ENCODE results near the gene ARHGAP31.
"Not testable (repeated sequence)": the region's sequence is repeated elsewhere in the genome, so short reads cannot be mapped to it uniquely, and the experiment has no call there.

Gene ARHGAP31

DNA sequence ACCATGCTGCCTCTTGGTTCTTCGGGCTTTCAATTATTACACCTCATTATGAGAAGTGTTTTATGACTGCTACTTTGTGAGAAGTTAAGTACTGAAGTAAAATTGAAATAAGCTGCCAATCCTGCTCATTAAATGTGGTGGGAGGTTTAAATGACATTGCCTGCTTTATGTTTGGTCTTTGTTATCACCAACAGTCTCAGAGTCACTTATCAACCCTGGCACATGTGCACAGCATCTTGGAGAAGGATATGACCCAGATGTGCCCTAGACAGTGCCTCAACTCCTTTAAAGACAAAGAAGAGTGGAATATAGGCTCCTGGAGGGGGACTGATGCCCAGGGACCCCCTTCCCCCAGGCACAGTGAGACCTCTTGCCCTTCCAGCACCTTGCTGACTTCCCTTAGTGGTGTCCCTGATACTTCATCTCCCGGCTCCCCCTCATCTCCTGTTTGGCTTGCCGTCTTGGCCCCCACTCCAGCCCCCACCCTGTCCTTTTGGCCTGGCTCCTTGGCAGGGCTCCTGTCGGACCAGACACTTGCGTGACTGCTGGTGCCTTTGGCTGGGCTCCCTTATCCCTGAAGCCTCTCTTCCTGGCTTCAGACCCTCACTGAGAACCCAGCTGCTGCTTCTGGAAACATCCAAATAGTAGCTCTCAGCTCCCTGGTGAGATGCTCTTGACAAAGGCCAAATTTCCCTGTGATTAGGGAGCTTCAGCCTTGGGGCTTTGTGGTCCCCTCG lies 39.8 kb downstream of the ARHGAP31 start:
- Histone ChIP-seq H3K4me3 (ENCODE audit: low read length) (no peak overlapping the region), H3F3A (ENCODE audit: control insufficient read depth, insufficient read depth) (no peaks in the 10 kb centered on the region), H3K27ac (ENCODE audit: low read depth, low read length) (no peak overlapping the region), H3K4me1 (ENCODE audit: control insufficient read depth, low read length) (no peaks in the 10 kb centered on the region), H3K9me3 (ENCODE audit: control insufficient read depth, insufficient read depth, low read length) (no peaks in the 10 kb centered on the region), H3K79me2 (ENCODE audit: control insufficient read depth, low read length) (no peaks in the 10 kb centered on the region), H3K27me3 (ENCODE audit: control insufficient read depth, low read length) (no peaks in the 10 kb centered on the region), H3K36me3 (ENCODE audit: control insufficient read depth, low read length) (no peaks in the 10 kb centered on the region), H4K20me1 (ENCODE audit: control insufficient read depth, insufficient read depth, low read depth, low read length) (no peaks in the 10 kb centered on the region), H3K4me2 (ENCODE audit: low read length) (no peak overlapping the region), H3K9me2 (replicated peaks; ENCODE audit: control insufficient read depth, low read length) (no peaks in the 10 kb centered on the region)
- TF ChIP-seq, protein P1, sequence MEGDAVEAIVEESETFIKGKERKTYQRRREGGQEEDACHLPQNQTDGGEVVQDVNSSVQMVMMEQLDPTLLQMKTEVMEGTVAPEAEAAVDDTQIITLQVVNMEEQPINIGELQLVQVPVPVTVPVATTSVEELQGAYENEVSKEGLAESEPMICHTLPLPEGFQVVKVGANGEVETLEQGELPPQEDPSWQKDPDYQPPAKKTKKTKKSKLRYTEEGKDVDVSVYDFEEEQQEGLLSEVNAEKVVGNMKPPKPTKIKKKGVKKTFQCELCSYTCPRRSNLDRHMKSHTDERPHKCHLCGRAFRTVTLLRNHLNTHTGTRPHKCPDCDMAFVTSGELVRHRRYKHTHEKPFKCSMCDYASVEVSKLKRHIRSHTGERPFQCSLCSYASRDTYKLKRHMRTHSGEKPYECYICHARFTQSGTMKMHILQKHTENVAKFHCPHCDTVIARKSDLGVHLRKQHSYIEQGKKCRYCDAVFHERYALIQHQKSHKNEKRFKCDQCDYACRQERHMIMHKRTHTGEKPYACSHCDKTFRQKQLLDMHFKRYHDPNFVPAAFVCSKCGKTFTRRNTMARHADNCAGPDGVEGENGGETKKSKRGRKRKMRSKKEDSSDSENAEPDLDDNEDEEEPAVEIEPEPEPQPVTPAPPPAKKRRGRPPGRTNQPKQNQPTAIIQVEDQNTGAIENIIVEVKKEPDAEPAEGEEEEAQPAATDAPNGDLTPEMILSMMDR (IDR thresholded peaks at IDR 0.05; ENCODE audit: low read depth, low read length, poor library complexity, severe bottlenecking), result no peak
- TF ChIP-seq EZH2phosphoT487 (IDR thresholded peaks at IDR 0.05; ENCODE audit: borderline replicate concordance, low read length), result no peak

DNA sequence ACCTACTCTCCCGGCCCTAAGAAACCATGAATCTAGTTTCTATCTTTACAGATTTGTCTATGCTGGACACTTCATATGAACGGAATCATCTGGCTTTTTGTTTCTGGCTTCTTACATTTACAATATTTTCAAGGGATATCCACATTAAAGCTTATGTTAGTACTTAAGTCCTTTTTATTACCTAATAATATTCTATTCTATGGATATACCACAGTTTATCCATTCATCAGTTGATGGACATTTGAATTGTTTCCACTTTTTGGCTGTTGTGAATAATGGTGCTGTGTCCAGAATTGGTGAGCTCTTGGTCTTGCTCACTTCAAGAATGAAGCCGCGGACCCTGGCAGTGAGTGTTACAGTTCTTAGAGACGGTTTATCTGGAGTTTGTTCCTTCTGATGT lies 42.6 kb downstream of the ARHGAP31 start:
- H4K20me1 ChIP-seq (ENCODE audit: control insufficient read depth, insufficient read depth, low read depth, low read length), result no peaks in the 10 kb centered on the region
- H3K36me3 ChIP-seq (ENCODE audit: control insufficient read depth, low read length), result no peaks in the 10 kb centered on the region
- H3K27ac ChIP-seq (ENCODE audit: low read depth, low read length), result no peak overlapping the region
- H3K9me2 ChIP-seq (replicated peaks; ENCODE audit: control insufficient read depth, low read length), result no peaks in the 10 kb centered on the region
- no peak overlapping the region for H3K4me3 ChIP-seq (ENCODE audit: low read length)
- no peaks in the 10 kb centered on the region for H3K9me3 ChIP-seq (ENCODE audit: control insufficient read depth, insufficient read depth, low read length)
- H3K27me3 ChIP-seq (ENCODE audit: control insufficient read depth, low read length), result no peaks in the 10 kb centered on the region
- peaks cover 7% of the 10 kb centered on the region for H3K4me1 ChIP-seq (ENCODE audit: control insufficient read depth, low read length)
- no peaks in the 10 kb centered on the region for H3K79me2 ChIP-seq (ENCODE audit: control insufficient read depth, low read length)
- no peaks in the 10 kb centered on the region for H3F3A ChIP-seq (ENCODE audit: control insufficient read depth, insufficient read depth)
- no peak overlapping the region for H3K4me2 ChIP-seq (ENCODE audit: low read length)
- TF ChIP-seq, protein P1 (IDR thresholded peaks at IDR 0.05; ENCODE audit: low read depth, low read length, poor library complexity, severe bottlenecking), result no peak
- no peak for TF ChIP-seq EZH2phosphoT487 (IDR thresholded peaks at IDR 0.05; ENCODE audit: borderline replicate concordance, low read length)

DNA sequence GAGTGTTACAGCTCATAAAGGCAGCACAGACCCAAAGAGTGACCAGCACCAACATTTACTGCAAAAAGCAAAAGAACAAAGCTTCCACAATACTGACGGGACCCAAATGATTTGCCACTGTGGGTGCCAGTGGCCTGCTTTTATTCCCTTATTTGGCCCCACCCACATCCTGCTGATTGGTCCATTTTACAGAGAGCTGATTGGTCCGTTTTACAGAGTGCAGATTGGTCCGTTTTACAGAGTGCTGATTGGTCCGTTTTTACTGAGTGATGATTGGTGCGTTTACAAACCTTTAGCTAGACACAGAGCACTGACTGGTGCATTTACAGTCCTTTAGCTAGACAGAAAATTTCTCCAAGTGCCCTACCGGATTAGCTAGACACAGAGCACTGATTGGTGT lies 43.2 kb downstream of the ARHGAP31 start:
- not testable (repeated sequence) for H3K27ac ChIP-seq (ENCODE audit: low read depth, low read length); H3K27me3 ChIP-seq (ENCODE audit: control insufficient read depth, low read length); H3K9me2 ChIP-seq (replicated peaks; ENCODE audit: control insufficient read depth, low read length); H3K9me3 ChIP-seq (ENCODE audit: control insufficient read depth, insufficient read depth, low read length); H3K4me3 ChIP-seq (ENCODE audit: low read length); H3K36me3 ChIP-seq (ENCODE audit: control insufficient read depth, low read length); H3K79me2 ChIP-seq (ENCODE audit: control insufficient read depth, low read length); H4K20me1 ChIP-seq (ENCODE audit: control insufficient read depth, insufficient read depth, low read depth, low read length); H3K4me1 ChIP-seq (ENCODE audit: control insufficient read depth, low read length); H3K4me2 ChIP-seq (ENCODE audit: low read length); H3F3A ChIP-seq (ENCODE audit: control insufficient read depth, insufficient read depth)

DNA sequence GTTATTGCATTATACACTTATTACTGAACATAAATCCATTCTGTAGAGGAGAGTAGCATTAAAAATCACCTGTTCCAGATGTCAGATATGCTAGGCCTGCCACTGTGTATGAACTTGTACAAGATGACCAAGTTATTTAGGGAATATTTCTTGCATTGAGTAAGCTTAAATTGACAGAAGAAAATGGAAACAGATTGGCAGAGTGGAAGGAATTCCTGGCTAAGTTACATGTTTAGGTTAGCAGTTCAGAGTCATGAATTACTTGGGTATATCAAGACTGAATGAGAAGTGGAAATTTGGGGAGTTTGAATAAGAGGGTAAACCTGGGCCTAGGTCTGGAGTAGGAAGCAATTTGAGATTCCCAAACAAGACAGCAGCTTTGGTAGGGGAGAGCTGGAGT lies 44.6 kb downstream of the ARHGAP31 start:
- Histone ChIP-seq H3K79me2 (ENCODE audit: control insufficient read depth, low read length) (no peaks in the 10 kb centered on the region), H3K27ac (ENCODE audit: low read depth, low read length) (no peak overlapping the region), H3K9me3 (ENCODE audit: control insufficient read depth, insufficient read depth, low read length) (no peaks in the 10 kb centered on the region), H3F3A (ENCODE audit: control insufficient read depth, insufficient read depth) (no peaks in the 10 kb centered on the region), H3K9me2 (replicated peaks; ENCODE audit: control insufficient read depth, low read length) (no peaks in the 10 kb centered on the region), H3K4me1 (ENCODE audit: control insufficient read depth, low read length) (peaks cover 7% of the 10 kb centered on the region), H3K36me3 (ENCODE audit: control insufficient read depth, low read length) (no peaks in the 10 kb centered on the region), H3K4me3 (ENCODE audit: low read length) (no peak overlapping the region), H3K27me3 (ENCODE audit: control insufficient read depth, low read length) (no peaks in the 10 kb centered on the region), H3K4me2 (ENCODE audit: low read length) (no peak overlapping the region), H4K20me1 (ENCODE audit: control insufficient read depth, insufficient read depth, low read depth, low read length) (no peaks in the 10 kb centered on the region)
- no peak for TF ChIP-seq EZH2phosphoT487 (IDR thresholded peaks at IDR 0.05; ENCODE audit: borderline replicate concordance, low read length)
- TF ChIP-seq, protein P1 (IDR thresholded peaks at IDR 0.05; ENCODE audit: low read depth, low read length, poor library complexity, severe bottlenecking), result no peak
